Liver (tissue), 9 donors: ENCODE measurements around the gene TXNDC11. TPM values are rescaled to one million over a fixed set of nuclear protein-coding genes. Genes with fewer than 3 reads are reported as not detected.

Experiments used
- DNase-seq: peaks from one replicate; pipeline ENCODE4 v3.0.0-alpha.2; 2017; ENCODE audit warnings: low spot score
- H3K27ac ChIP-seq, 2 donors: one replicate each; pipeline ENCODE4 v1.7.0; 2013; ENCODE audit warnings: inconsistent platforms in 2 of 2, low read length in 2 of 2, control low read depth in 1 of 2, low read depth in 1 of 2, mild to moderate bottlenecking in 1 of 2
- H3K27me3 ChIP-seq, 4 donors: one replicate each; pipeline versions ENCODE4 v1.6.1 to v1.7.0; 2013; ENCODE audit warnings: low read length in 3 of 4, inconsistent platforms in 1 of 4, mild to moderate bottlenecking in 1 of 4, moderate library complexity in 1 of 4; ENCODE audit not compliant: control insufficient read depth in 4 of 4, insufficient read depth in 4 of 4
- H3K36me3 ChIP-seq, 4 donors: one replicate each; pipeline versions ENCODE4 v1.6.1 to v1.7.0; 2013; ENCODE audit warnings: low read length in 3 of 4, mild to moderate bottlenecking in 3 of 4, low read depth in 1 of 4, moderate library complexity in 1 of 4; ENCODE audit not compliant: control insufficient read depth in 4 of 4, insufficient read depth in 3 of 4
- H3K4me1 ChIP-seq, 4 donors: one replicate each; pipeline versions ENCODE4 v1.6.1 to v1.7.0; 2013; ENCODE audit warnings: low read length in 3 of 4, mild to moderate bottlenecking in 3 of 4, moderate library complexity in 1 of 4; ENCODE audit not compliant: control insufficient read depth in 4 of 4, insufficient read depth in 4 of 4
- H3K4me3 ChIP-seq, 3 donors: one replicate each; pipeline versions ENCODE4 v1.6.1 to v1.7.0; 2013; ENCODE audit warnings: low read length in 3 of 3, control low read depth in 1 of 3, low read depth in 1 of 3, mild to moderate bottlenecking in 1 of 3
- H3K9ac ChIP-seq, 2 donors: one replicate each; pipeline ENCODE4 v1.7.0; 2013; ENCODE audit warnings: low read length in 2 of 2, mild to moderate bottlenecking in 2 of 2, moderate library complexity in 2 of 2, control low read depth in 1 of 2, low read depth in 1 of 2
- H3K9me3 ChIP-seq, 4 donors: one replicate each; pipeline versions ENCODE4 v1.6.1 to v1.7.0; 2013; ENCODE audit warnings: low read length in 3 of 4; ENCODE audit not compliant: control insufficient read depth in 4 of 4
- EGR1 ChIP-seq, 2 donors: IDR thresholded peaks; 2 replicates each; pipeline ENCODE4 v1.6.1; 2016 to 2018; ENCODE audit warnings: antibody characterized with exemption in 2 of 2, low read depth in 2 of 2
- FOXA1 ChIP-seq: IDR thresholded peaks from 2 replicates; pipeline ENCODE4 v1.6.1; 2016; ENCODE audit warnings: antibody characterized with exemption
- FOXA2 ChIP-seq: IDR thresholded peaks from 2 replicates; pipeline ENCODE4 v1.6.1; 2016; ENCODE audit warnings: antibody characterized with exemption
- GABPA ChIP-seq, 2 donors: IDR thresholded peaks in 1 of 2; conservative IDR thresholded peaks in 1 of 2; 2 replicates each; pipeline ENCODE4 v1.6.1; 2016; ENCODE audit warnings: antibody characterized with exemption in 2 of 2, mild to moderate bottlenecking in 1 of 2, moderate library complexity in 1 of 2
- HNF4A ChIP-seq, 2 donors: conservative IDR thresholded peaks; 2 replicates each; pipeline ENCODE4 v1.6.1; 2016; ENCODE audit warnings: antibody characterized with exemption in 2 of 2, mild to moderate bottlenecking in 2 of 2
- HNF4G ChIP-seq: IDR thresholded peaks from 2 replicates; pipeline ENCODE4 v1.6.1; 2016; ENCODE audit warnings: antibody characterized with exemption
- JUND ChIP-seq, 2 donors: IDR thresholded peaks; 2 replicates each; pipeline ENCODE4 v1.6.1; 2016; ENCODE audit warnings: antibody characterized with exemption in 2 of 2
- NR2F2 ChIP-seq: IDR thresholded peaks from 2 replicates; pipeline ENCODE4 v1.6.1; 2016; ENCODE audit warnings: antibody characterized with exemption
- RAD21 ChIP-seq, 2 donors: IDR thresholded peaks; 2 replicates each; pipeline ENCODE4 v1.6.1; 2016; ENCODE audit warnings: antibody characterized with exemption in 2 of 2, mild to moderate bottlenecking in 2 of 2
- RXRA ChIP-seq, 2 donors: IDR thresholded peaks; 2 replicates each; pipeline ENCODE4 v1.6.1; 2017 to 2018; ENCODE audit warnings: antibody characterized with exemption in 2 of 2, mild to moderate bottlenecking in 1 of 2
- SP1 ChIP-seq: IDR thresholded peaks from 2 replicates; pipeline ENCODE4 v1.6.1; 2018; ENCODE audit warnings: antibody characterized with exemption, mild to moderate bottlenecking
- TAF1 ChIP-seq: conservative IDR thresholded peaks from 2 replicates; pipeline ENCODE4 v1.6.1; 2016; ENCODE audit warnings: antibody characterized with exemption, mild to moderate bottlenecking
- YY1 ChIP-seq: IDR thresholded peaks from 2 replicates; pipeline ENCODE4 v1.6.1; 2016; ENCODE audit warnings: antibody characterized with exemption, mild to moderate bottlenecking
- WGBS: extraction: QIAGEN DNeasy Blood & Tissue Kit; methylation state at CpG from one replicate; pipeline ENCODE4 v1.1.7; 2013; 5-methylcytosine and 5-hydroxymethylcytosine counted together
- polyA plus RNA-seq, 2 donors: library from polyadenylated mRNA; stranded (reverse) in 1 of 2; unstranded in 1 of 2; fragments of 200-250 nt in 1 of 2; fragments of >200 nt in 1 of 2; fragmentation: Nextera tagmentation in 1 of 2; extraction: Ambion mirVana in 1 of 2; gene quantifications; one replicate each; pipeline versions ENCODE4 v1.2.1 to v1.2.3, GENCODE V29; 2013 to 2015
- total RNA-seq, 2 donors: library from RNA; depleted of rRNA; stranded (reverse); fragments of >200 nt; gene quantifications; one replicate each; pipeline ENCODE4 v1.2.3, GENCODE V29; 2014
- TF ChIP-seq, protein P1 (sequence below): IDR thresholded peaks from 2 replicates; pipeline ENCODE4 v1.6.1; 2016; ENCODE audit warnings: antibody characterized with exemption
- TF ChIP-seq, protein P2 (sequence below): IDR thresholded peaks from 2 replicates; pipeline ENCODE4 v1.6.1; 2016; ENCODE audit warnings: antibody characterized with exemption
- TF ChIP-seq, protein P3 (sequence below): IDR thresholded peaks from 2 replicates; pipeline ENCODE4 v1.6.1; 2016; ENCODE audit warnings: antibody characterized with exemption, mild to moderate bottlenecking
- TF ChIP-seq, protein P4 (sequence below): fragments of 150-350 bp; IDR thresholded peaks from 2 replicates; pipeline ENCODE4 v1.5.1; 2017; ENCODE audit warnings: improper control_type of control experiment, low read depth, low read length; ENCODE audit not compliant: missing input control
- TF ChIP-seq, protein P5 (sequence below): IDR thresholded peaks from 2 replicates; pipeline ENCODE4 v1.6.1; 2016; ENCODE audit warnings: antibody characterized with exemption
- donor health status: healthy.
- donor health status: healthy.
- donor health status: healthy.
- donor health status: healthy.
- donor health status: healthy.

TXNDC11 gene
- total and polyA plus RNA-seq, 4 donors, result 26.4 to 63.5 (median 48.5) TPM

DNA sequence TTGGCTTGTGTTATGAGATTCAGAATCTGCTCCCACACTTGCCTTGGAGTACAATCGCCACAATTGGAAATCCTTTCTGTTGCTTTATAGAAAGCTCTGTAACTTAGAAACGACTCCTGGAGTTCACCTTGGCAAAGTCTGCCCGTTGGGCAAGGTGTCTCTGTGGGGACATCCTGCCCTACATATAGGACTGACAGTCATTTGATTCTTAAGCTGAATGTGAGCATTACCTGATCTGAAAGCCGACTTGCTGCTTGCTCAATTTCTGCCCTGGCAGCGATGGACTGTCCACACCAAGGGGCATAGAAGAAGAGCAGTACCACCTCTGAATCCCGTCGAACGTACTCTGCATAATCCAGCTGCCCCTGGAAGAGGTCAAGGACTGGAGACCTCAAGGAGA, 6.9 kb downstream of the TXNDC11 start:
- H3K27ac ChIP-seq, result peak overlapping the region in 1 of 2 donors; percentile 45
- H3K9ac ChIP-seq, result no peak overlapping the region
- H3K4me1 ChIP-seq, result peaks cover 8 to 67% (median 66%) of the 10 kb centered on the region in 4 donors
- H3K4me3 ChIP-seq, result no peak overlapping the region
- H3K36me3 ChIP-seq, result peaks cover 11 to 27% (median 16%) of the 10 kb centered on the region in 4 donors
- TF ChIP-seq NR2F2 (no peak), FOXA2 (no peak), HNF4A (conservative IDR thresholded peaks at IDR 0.05) (no peak), GABPA (IDR thresholded peaks at IDR 0.05 in 1 of 2, conservative IDR thresholded peaks at IDR 0.05 in 1 of 2) (no peak), YY1 (no peak), JUND (IDR thresholded peaks at IDR 0.05) (no peak)
- TF ChIP-seq, protein P1, sequence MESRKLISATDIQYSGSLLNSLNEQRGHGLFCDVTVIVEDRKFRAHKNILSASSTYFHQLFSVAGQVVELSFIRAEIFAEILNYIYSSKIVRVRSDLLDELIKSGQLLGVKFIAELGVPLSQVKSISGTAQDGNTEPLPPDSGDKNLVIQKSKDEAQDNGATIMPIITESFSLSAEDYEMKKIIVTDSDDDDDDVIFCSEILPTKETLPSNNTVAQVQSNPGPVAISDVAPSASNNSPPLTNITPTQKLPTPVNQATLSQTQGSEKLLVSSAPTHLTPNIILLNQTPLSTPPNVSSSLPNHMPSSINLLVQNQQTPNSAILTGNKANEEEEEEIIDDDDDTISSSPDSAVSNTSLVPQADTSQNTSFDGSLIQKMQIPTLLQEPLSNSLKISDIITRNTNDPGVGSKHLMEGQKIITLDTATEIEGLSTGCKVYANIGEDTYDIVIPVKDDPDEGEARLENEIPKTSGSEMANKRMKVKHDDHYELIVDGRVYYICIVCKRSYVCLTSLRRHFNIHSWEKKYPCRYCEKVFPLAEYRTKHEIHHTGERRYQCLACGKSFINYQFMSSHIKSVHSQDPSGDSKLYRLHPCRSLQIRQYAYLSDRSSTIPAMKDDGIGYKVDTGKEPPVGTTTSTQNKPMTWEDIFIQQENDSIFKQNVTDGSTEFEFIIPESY, result no peak
- TF ChIP-seq, protein P2, sequence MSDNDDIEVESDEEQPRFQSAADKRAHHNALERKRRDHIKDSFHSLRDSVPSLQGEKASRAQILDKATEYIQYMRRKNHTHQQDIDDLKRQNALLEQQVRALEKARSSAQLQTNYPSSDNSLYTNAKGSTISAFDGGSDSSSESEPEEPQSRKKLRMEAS, result no peak
- TF ChIP-seq, protein P3, sequence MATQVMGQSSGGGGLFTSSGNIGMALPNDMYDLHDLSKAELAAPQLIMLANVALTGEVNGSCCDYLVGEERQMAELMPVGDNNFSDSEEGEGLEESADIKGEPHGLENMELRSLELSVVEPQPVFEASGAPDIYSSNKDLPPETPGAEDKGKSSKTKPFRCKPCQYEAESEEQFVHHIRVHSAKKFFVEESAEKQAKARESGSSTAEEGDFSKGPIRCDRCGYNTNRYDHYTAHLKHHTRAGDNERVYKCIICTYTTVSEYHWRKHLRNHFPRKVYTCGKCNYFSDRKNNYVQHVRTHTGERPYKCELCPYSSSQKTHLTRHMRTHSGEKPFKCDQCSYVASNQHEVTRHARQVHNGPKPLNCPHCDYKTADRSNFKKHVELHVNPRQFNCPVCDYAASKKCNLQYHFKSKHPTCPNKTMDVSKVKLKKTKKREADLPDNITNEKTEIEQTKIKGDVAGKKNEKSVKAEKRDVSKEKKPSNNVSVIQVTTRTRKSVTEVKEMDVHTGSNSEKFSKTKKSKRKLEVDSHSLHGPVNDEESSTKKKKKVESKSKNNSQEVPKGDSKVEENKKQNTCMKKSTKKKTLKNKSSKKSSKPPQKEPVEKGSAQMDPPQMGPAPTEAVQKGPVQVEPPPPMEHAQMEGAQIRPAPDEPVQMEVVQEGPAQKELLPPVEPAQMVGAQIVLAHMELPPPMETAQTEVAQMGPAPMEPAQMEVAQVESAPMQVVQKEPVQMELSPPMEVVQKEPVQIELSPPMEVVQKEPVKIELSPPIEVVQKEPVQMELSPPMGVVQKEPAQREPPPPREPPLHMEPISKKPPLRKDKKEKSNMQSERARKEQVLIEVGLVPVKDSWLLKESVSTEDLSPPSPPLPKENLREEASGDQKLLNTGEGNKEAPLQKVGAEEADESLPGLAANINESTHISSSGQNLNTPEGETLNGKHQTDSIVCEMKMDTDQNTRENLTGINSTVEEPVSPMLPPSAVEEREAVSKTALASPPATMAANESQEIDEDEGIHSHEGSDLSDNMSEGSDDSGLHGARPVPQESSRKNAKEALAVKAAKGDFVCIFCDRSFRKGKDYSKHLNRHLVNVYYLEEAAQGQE, result no peak
- H3K27me3 ChIP-seq, result no peaks in the 10 kb centered on the region
- H3K9me3 ChIP-seq, result no peaks in the 10 kb centered on the region
- 40% methylated on average over 8 of the region's 8 CpGs for WGBS
- DNase-seq, result no peak

DNA sequence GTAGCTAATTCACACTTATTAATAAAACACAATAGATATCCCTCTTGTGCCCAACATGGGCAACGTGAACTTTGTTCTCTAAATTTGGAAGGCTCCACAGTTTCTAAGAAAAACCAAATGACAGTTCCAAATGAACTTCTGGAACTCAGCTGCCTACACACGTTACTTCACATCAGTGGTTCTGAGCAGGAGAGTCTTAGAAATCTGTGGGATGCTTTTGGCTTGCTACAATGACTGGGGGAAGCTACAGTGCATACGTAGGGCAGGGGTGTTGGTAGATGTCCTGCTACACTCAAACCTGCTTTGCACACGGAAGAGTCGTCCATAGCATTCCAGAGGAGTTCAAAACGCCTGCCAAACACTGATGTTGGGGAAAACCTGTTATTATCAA, 8.0 kb downstream of the TXNDC11 start:
- no peak for DNase-seq
- H3K4me3 ChIP-seq, result no peak overlapping the region
- peaks cover 13 to 32% (median 19%) of the 10 kb centered on the region in 4 donors for H3K36me3 ChIP-seq
- no peak overlapping the region for H3K9ac ChIP-seq
- H3K27me3 ChIP-seq, result no peaks in the 10 kb centered on the region
- peak overlapping the region; percentile 51 to 64 for H3K27ac ChIP-seq
- peaks cover 7 to 60% (median 58%) of the 10 kb centered on the region in 4 donors for H3K4me1 ChIP-seq
- 26% methylated on average over 6 of the region's 6 CpGs for WGBS
- no peaks in the 10 kb centered on the region for H3K9me3 ChIP-seq
- TF ChIP-seq FOXA1 (no peak), SP1 (peak; percentile 5), NR2F2 (no peak), EGR1 (IDR thresholded peaks at IDR 0.05; ENCODE audit: low read depth in 2 of 2) (no peak), RXRA (IDR thresholded peaks at IDR 0.05) (peak in 1 of 2 donors; percentile 20), RAD21 (IDR thresholded peaks at IDR 0.05) (no peak), GABPA (IDR thresholded peaks at IDR 0.05 in 1 of 2, conservative IDR thresholded peaks at IDR 0.05 in 1 of 2) (no peak), JUND (IDR thresholded peaks at IDR 0.05) (no peak), HNF4G (no peak), TAF1 (no peak), YY1 (no peak), FOXA2 (no peak), HNF4A (conservative IDR thresholded peaks at IDR 0.05) (peak; percentile 60)
- TF ChIP-seq, protein P4, sequence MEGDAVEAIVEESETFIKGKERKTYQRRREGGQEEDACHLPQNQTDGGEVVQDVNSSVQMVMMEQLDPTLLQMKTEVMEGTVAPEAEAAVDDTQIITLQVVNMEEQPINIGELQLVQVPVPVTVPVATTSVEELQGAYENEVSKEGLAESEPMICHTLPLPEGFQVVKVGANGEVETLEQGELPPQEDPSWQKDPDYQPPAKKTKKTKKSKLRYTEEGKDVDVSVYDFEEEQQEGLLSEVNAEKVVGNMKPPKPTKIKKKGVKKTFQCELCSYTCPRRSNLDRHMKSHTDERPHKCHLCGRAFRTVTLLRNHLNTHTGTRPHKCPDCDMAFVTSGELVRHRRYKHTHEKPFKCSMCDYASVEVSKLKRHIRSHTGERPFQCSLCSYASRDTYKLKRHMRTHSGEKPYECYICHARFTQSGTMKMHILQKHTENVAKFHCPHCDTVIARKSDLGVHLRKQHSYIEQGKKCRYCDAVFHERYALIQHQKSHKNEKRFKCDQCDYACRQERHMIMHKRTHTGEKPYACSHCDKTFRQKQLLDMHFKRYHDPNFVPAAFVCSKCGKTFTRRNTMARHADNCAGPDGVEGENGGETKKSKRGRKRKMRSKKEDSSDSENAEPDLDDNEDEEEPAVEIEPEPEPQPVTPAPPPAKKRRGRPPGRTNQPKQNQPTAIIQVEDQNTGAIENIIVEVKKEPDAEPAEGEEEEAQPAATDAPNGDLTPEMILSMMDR, result no peak
- TF ChIP-seq, protein P1, result no peak
- TF ChIP-seq, protein P3, result no peak
- TF ChIP-seq, protein P2, result no peak
- TF ChIP-seq, protein P5, sequence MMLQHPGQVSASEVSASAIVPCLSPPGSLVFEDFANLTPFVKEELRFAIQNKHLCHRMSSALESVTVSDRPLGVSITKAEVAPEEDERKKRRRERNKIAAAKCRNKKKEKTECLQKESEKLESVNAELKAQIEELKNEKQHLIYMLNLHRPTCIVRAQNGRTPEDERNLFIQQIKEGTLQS, result no peak
